Measurements from ENCODE around the gene PRPH.
"Not testable (repeated sequence)": the region's sequence is repeated elsewhere in the genome, so short reads cannot be mapped to it uniquely, and the experiment has no call there.

The PRPH gene

DNA sequence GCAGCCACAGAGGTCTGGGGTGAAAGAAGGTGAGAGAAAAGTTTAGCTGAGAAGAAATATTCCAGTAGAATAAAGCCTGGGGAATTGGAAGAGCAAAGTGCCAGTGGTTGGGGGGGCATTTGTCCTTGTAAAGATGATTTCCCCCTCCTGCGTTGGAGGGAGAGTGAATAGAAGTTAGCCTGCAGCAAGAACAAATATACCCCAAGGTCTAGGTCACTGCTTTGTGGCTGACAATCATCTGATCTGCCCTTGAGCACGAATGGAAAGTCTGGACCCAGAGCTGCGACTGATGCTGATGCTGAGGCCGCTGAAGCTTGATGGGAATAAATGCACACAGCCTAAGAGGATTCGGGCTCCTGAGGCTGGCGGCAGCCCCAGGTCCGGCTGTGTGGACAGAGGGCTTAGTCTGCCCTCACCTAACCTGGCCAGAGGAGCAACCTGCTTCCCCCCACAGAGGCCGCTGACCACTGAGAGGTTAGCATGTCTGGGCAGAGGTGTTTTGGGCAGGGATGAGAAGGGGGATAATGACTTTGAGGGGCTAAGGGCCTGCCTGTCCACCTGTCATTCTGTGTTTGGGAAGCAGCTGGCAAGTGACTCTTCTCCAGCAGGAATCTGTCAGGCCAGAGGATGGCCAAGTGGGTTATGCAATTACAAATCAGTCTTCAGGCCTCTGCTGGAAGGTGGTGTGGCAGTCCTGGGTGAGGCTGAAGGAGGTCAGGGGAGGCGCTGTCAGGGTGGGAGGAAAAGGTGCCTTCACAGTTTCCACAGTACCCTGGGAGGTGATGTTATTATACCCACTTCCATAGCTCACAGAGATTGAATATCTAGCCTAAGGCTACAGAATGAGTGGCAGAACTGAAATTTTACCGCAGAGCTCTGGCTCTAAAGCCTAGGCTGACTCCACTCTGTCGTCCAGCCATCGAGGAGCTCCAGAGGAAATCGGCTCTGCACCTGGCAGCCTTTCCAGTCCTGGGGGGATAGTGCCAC lies 18.4 kb upstream of the PRPH start:
- DNase-seq = no peak

DNA sequence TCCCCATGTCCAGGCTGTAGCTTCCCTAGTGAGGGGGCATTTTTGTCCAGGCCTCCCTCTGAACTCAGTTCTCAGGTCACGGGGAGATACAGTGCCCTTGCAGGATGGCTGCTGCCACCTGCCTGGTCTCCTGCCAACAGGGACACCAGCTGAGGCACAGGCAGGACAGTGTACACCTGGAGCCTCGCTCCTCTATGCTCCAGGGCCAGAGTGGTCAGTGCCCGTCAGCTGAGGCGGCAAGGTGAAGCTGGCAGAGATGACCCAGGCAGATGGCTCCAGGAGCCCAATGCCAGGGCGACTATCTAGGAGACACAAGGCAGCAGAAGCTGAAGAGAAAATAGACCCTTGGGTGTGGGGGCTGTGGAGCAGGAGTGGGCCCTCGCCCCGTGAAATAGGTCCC lies 17.5 kb upstream of the PRPH start:
- DNase-seq = no peak

DNA sequence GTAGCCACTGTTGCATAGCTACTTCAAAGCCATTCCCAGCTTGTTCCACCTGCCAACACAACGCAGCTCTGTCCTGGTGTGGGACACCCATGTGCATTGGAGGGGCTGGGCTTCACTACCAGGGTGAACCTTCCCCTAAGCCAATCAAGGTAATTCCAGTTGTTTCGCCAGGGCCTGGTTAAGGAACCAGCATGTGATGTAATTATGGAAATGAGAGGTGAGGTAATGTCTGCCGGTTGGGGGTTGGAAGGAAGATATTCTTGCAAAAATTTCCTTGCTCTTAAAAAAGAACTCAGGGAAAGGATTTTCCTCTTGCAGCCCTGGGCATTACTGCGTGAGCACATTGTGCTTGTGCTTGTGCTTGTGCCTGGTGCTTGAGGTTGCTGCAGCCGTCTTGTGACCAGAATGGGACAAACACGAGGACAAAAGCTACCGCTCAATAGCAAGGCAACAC lies 15.2 kb upstream of the PRPH start:
- no peak for DNase-seq

DNA sequence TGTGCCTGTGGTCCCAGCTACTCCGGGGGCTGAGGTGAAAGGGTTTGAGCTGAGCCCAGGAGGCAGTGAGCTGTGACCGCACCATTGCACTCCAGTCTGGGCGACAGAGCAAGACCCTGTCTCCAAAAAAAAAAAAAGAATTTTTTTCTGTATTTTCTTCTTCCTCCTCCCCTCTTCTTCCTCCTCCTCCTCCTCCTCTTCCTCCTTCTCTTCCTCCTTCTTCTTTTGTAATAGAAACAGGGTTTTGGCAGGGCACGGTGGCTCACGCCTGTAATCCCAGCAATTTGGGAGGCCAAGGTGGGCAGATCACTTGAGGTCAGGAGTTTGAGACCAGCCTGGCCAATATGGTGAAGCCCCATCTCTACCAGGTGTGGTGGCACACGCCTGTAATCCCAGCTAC lies 14.4 kb upstream of the PRPH start:
- DNase-seq = not testable (repeated sequence)

DNA sequence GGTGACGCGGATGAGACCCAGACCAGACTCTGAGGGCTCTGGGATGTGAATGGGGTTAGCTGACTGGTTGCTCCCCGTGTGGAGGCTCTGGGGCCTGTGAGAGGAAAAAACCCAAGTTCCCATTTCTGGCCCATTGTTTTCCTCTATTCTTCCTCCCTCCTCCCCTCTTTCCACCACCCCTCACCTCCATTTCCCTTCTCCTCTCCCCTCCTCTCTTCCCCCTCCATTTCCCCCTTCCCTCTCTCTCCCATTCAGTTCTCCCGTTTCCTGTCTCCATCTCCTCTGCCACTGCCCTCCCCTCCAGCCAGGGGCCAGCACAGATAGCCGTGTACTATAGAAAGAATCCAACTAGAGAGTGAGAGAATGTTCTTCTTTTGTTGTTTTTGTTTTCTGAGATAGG lies 12.6 kb upstream of the PRPH start:
- no peak for DNase-seq

DNA sequence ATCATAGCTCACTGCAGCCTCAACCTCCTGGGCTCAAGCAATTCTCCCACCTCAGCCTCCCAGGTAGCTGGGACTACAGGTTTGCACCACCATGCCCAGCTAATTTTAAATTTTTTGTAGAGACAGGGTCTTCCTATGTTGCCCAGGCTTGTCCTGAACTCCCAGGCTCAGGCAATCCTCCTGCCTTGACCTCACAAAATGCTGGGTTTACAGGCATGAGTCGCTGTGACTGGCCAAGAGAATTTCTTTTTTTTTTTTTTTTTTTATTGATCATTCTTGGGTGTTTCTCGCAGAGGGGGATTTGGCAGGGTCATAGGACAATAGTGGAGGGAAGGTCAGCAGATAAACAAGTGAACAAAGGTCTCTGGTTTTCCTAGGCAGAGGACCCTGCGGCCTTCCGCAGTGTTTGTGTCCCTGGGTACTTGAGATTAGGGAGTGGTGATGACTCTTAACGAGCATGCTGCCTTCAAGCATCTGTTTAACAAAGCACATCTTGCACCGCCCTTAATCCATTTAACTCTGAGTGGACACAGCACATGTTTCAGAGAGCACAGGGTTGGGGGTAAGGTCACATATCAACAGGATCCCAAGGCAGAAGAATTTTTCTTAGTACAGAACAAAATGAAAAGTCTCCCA lies 12.1 kb upstream of the PRPH start:
- DNase-seq = not testable (repeated sequence)

DNA sequence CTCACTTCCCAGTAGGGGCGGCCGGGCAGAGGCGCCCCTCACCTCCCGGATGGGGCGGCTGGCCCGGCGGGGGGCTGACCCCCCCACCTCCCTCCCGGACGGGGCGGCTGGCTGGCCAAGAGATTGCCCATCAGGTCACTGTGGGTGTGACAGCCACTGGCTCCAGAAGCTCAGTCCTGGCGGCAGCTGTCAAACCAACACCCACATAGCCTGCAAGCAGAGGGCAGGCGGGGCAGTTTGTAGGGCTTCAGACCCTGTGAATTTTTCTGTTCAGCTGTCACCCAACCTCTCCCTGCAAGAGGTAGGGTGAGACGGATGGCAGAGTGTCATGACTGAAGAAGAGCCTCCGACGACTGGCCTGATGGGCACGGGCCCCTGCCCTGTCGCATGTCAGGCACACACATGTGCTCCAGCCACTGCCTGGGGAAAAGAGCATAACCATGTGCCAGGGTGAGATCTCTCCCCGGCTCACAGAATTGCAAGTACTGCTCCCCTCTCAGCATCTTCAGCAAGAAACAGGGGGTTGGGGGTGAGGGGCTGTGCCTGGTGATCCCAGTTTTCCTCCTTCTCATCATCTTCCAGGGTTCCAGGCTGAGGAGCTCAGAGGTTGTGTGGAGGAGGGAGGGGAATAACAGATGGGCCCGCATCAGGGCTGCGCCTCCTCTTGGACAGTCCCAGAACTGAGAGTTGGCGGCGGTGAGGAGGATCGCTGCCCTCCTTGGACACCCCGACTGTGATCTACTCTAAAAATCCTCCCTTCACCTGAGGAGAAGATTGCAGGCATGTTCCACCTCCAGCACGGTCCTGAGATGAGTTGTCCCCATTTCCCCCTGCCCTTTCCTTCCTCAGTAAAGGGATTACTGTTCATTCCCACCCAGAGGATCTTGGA lies 11.2 kb upstream of the PRPH start:
- DNase-seq = no peak

DNA sequence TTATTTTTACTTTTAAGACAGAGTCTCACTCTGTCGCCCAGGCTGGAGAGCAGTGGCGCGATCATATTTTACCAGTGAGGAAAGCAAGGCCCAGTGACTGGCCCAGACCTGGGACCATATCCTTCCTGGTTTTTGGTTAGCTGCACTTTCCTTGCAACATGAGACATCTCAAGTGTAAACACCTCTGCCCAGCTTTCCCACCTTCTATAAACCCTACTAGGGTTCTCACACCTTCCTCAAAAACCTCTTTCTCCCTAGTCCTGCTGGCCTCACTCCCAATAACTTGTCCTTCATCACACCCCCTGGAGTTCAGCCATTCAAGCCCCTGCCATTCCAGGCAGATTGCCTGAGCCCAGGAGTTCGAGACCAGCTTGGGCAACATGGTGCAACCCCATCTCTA lies 10.3 kb upstream of the PRPH start:
- no peak for DNase-seq

DNA sequence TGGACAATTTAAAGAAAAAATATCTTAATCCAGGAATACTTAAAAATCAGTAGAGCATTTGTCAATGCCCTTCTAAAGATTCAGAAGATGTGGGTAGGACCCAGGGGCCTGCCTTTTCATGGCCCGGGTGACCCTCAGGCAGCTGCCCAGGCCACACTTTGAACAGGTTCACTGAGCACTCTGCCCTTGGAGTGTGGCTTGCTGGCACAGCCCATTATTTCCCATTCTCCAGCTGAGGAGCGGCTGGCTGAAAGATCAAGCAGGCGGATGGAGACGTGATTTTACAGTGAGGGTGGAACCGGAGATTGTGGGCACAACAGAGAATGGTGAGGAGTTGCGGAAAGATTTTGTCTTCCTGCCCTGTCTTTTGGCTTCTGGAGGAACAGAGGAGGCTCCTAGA lies 7.1 kb upstream of the PRPH start:
- DNase-seq = no peak

DNA sequence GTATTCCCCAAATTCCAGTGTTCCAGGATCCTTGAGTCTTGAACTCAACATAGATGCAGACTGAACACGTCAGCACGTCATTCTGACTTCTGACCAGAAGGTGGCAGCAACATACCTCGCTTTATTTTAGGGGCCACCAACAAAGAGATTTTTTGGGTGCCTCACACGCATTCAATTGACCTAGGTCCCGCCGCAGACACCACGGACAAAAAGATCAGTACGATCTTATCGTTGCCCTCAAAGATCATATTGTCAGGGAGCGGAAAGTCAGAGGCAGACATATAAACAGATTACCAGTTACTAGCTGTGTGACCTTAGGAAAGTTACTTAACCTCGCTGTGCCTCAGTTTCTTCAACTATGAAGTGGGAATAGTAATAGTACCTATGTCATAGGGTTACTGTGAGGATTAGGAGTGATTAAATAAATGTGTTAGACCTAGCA lies 6.5 kb upstream of the PRPH start:
- peak in 1 of 2 experiments; percentile 20 for DNase-seq

DNA sequence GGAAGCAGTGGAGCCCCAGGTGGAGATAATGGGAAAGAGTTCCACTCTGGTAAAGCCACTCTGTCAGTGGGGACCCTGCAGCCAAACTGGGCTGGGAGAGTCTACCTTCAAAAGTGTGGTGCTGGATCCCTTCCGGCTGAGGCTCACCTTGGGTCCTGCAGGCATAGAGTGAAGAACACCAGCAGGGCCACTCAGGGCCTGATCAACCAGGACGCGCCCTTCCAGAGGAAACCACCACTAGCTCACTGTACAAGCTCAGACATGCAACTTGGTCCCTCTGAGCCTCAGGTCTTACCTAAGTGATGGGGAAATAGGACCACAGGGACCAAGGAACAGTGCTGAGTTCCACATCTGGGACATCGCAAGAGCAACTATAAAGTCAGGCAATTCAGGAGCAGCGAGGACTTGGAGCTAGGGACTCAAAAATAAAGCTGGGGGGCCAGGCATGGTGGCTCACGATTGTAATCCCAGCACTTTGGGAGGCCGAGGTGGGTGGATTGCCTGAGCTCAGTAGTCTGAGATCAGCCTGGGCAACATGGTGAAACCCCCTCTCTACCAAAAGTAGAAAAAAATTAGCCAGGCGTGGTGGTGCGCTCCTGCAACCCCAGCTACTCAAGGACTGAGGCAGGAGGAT lies 5.9 kb upstream of the PRPH start:
- DNase-seq = no peak

DNA sequence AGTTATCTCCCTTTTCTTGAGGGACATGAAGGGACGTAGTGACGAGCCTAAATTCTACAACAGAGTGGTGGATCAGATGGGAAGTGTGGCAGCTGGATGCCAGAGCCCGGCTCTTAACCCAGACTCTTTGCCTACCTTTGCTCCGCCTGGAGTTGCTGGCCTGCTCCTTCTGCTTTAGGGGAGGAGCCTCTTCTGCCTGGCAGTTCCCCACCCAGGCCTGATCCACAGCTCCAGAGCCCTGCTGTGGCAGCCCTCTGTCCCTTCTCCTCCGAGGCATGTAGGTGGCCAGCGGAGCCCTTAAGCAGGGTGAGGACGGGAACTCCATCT lies 2.3 kb upstream of the PRPH start:
- peak; percentile 63 to 65 for DNase-seq

DNA sequence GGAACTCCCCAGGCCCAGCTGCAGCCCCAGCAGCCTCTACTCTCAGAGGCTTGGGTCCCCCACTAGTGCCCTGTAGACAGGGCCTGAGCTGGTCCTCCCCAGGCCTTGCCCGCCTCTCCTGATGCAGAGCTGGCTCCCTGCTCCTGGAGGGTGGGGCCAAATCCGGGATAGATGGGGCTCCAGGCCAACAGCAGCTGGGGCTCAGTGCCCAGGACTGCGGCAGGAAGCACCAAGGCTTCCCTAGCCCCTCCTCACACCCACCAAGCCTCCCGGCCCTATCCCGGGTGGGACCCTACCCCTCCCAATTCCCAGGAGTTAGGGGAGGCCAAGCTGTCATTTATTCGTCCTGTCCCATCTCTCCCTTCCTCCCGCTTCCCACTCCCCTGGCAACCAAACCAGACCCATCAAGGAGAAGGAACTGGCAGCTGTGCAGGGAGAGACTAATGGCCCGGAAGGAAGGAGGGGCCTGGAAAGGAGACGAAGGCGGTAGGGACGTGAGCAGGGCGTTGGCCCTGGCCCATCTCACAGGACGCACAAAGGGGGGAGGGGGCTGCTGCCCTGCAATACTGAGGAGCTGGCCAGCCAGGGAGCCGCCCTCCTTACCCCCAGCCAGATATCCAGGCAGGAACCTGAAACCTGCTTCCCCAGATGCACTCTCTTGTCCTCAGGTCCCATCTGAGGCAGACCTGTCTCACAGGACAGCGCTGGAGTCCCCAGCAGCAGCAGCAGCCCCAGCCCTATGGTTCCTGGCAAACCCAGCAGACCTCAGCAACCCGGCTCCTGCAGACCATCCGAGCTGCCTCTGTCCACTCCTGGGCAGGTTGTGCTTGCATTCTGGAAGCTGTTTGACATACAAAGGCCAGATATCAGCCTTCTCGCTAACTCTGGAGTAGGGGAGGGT lies 1.6 kb upstream of the PRPH start:
- DNase-seq = peak; percentile 66 to 70

DNA sequence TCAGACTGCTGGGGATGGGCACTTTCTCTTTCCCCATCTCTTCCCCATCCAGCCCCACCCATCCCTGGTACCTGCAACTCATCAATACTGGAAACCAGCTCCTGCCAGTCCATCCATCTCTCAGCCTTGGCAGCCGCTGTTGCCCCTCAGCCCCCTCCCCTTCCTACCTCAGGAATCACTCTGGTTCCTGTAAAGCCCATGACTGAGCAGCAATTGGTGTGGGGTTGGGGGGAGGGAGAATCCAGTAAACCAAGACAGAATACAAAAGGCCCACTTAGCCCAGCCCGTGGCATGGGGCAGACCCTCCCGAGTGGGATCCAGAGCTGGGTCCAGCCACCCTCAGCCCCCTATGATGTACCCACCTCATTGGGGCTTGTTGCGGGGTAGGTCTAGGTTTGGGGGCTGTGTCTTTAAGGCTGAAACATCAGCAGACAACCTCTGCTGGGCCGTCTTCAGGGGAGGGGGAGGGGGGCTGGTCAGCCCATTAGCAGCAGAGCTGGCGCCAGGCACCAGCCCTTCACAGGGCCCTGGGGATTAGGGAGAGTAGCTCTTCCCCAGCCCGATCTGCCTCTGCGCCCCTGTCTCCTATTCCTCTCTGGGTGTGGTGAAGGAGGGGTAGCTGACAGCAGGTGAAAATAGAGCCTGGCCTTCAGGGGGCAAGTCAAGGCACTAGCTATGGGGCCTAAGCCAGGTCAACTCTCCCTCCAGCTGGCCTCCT lies 702 bp upstream of the PRPH start:
- no peak for DNase-seq

DNA sequence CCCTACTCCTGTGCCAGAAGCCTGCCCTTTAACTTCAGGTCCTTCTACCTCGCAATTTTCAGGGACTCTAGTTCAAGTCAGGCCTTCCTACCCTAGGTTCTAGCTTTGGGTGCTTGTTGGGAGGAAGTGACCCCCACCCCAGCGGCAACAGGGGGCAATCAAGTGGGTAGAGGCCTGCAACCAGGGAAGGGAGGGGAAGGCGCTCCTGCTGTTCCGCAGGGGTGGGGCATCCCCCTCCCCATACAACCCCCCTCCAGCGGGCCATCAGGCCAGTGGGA lies 204 bp upstream of the PRPH start:
- no peak for DNase-seq

DNA sequence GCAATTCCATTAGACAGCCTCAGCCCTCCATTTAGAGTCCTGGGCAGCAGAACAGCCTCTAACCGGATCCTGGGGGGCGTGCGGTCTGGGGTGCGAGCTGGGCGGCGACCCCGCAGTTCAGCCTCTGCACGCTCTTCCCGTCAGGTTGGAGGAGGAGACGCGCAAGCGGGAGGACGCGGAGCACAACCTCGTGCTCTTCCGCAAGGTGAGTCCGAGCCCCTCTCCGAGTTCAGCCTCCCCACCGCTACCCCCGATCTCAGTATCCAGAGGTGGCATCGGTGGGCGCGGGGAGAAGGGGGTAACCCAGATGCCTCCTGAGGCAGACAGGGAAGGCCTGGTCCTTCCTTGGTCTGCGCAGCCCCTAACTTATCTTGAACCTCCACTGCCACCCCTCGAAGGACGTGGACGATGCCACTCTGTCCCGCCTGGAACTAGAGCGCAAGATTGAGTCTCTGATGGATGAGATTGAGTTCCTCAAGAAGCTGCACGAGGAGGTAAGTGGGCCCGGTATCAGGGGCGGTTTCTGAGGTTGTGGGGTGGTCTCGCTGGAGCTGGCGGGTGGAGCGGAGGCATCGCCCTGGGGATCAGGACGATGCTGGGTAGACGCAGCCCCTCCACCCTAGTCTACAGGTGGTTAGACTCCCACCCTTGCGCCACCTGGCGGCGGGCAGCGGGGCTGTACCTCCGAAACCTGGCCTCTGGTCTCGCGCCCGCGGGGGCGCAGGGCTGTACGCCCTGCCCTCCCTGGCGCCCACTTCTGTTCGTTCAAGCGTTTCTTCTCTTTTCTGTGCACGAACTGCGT lies 1.3 kb downstream of the PRPH start:
- peak in 1 of 2 experiments; percentile 24 for DNase-seq

DNA sequence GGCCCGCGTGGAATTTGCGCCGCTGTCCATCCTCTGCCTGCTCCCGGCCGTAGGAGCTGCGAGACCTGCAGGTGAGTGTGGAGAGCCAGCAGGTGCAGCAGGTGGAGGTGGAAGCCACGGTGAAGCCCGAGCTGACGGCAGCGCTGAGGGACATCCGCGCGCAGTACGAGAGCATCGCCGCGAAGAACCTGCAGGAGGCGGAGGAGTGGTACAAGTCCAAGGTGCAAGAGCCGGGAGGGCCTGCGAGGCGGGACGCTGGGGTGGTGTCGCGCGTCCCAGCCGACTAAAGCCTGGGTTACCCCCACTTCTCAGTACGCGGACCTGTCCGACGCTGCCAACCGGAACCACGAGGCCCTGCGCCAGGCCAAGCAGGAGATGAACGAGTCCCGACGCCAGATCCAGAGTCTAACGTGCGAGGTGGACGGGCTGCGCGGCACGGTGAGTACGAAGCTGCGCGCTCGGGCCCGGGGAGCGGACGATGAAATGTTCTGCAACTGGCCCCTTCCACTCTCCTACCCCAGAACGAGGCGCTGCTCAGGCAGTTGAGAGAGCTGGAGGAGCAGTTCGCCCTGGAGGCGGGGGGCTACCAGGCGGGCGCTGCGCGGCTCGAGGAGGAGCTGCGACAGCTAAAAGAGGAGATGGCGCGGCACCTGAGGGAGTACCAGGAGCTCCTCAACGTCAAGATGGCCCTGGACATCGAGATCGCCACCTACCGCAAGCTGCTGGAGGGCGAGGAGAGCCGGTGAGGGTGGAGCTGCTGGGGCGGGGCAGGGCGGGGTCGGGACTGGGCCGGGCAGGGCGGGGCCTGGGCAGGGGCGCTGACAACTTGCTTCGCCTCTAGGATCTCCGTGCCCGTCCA lies 2.1 kb downstream of the PRPH start:
- DNase-seq = no peak

DNA sequence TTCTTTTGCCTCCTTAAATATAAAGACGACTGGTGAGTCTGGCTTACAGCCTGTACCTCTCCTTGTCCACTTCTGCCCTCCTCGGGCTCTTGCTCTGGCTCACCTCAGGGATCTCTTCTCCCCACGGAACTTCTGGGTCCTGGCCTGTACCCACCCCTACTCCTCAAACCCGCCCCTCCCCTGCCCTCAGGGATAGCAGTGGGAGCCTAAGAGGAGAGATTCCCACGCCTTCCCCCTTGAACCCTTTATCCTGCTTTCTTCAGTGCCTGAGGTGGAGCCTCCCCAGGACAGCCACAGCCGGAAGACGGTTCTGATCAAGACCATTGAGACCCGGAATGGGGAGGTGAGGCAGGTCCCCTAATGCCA lies 2.7 kb downstream of the PRPH start:
- no peak for DNase-seq

DNA sequence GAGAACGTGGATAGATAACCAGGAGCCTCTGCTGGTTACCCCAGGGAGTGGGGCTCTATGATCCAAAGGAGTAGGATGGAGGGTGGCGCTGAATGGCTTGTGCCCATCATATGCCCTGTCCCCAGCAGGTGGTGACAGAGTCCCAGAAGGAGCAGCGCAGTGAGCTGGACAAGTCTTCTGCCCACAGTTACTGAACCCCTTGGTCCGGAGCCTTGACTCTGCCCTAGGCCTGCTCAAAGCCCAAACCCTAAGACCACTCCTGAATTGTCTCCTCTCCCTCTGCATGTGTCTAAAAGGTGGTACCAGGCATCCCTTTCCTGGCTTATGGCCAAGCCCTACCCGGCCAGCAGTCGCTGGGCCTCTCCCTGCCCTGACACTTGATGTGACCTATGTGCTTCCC lies 3.2 kb downstream of the PRPH start:
- peak in 1 of 2 experiments; percentile 35 for DNase-seq
